Measurements from ENCODE around the gene ABCA2. TPM values are rescaled to one million over a fixed set of nuclear protein-coding genes. Genes with fewer than 3 reads are reported as not detected.

The ABCA2 gene, protein sequence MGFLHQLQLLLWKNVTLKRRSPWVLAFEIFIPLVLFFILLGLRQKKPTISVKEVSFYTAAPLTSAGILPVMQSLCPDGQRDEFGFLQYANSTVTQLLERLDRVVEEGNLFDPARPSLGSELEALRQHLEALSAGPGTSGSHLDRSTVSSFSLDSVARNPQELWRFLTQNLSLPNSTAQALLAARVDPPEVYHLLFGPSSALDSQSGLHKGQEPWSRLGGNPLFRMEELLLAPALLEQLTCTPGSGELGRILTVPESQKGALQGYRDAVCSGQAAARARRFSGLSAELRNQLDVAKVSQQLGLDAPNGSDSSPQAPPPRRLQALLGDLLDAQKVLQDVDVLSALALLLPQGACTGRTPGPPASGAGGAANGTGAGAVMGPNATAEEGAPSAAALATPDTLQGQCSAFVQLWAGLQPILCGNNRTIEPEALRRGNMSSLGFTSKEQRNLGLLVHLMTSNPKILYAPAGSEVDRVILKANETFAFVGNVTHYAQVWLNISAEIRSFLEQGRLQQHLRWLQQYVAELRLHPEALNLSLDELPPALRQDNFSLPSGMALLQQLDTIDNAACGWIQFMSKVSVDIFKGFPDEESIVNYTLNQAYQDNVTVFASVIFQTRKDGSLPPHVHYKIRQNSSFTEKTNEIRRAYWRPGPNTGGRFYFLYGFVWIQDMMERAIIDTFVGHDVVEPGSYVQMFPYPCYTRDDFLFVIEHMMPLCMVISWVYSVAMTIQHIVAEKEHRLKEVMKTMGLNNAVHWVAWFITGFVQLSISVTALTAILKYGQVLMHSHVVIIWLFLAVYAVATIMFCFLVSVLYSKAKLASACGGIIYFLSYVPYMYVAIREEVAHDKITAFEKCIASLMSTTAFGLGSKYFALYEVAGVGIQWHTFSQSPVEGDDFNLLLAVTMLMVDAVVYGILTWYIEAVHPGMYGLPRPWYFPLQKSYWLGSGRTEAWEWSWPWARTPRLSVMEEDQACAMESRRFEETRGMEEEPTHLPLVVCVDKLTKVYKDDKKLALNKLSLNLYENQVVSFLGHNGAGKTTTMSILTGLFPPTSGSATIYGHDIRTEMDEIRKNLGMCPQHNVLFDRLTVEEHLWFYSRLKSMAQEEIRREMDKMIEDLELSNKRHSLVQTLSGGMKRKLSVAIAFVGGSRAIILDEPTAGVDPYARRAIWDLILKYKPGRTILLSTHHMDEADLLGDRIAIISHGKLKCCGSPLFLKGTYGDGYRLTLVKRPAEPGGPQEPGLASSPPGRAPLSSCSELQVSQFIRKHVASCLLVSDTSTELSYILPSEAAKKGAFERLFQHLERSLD (N-terminal part only)
- 25.3 TPM for polyA plus RNA-seq
- long read RNA-seq, donor 1, result 0 reads
- long read RNA-seq, donor 2, partial matches to known transcripts, result 0 of 2 reads
- long read RNA-seq, donor 2, other reads (novel, unspliced or antisense), result 0 of 2 reads
- long read RNA-seq, donor 3, result 0 reads
- long read RNA-seq, donor 4, result 0 reads
- long read RNA-seq, donor 5, full-length matches to known transcripts, result 1 of 1 reads
- long read RNA-seq, donor 5, partial matches to known transcripts, result 0 of 1 reads
- long read RNA-seq, donor 5, other reads (novel, unspliced or antisense), result 0 of 1 reads
- long read RNA-seq, donor 6, full-length matches to known transcripts, result 1 of 1 reads
- long read RNA-seq, donor 6, partial matches to known transcripts, result 0 of 1 reads
- long read RNA-seq, donor 6, other reads (novel, unspliced or antisense), result 0 of 1 reads
- long read RNA-seq, donor 7, result 0 reads
- long read RNA-seq, donor 8, result 0 reads
- long read RNA-seq, donor 9, result 0 reads
- long read RNA-seq, donor 10, result 0 reads
- long read RNA-seq, donor 11, result 0 reads

DNA sequence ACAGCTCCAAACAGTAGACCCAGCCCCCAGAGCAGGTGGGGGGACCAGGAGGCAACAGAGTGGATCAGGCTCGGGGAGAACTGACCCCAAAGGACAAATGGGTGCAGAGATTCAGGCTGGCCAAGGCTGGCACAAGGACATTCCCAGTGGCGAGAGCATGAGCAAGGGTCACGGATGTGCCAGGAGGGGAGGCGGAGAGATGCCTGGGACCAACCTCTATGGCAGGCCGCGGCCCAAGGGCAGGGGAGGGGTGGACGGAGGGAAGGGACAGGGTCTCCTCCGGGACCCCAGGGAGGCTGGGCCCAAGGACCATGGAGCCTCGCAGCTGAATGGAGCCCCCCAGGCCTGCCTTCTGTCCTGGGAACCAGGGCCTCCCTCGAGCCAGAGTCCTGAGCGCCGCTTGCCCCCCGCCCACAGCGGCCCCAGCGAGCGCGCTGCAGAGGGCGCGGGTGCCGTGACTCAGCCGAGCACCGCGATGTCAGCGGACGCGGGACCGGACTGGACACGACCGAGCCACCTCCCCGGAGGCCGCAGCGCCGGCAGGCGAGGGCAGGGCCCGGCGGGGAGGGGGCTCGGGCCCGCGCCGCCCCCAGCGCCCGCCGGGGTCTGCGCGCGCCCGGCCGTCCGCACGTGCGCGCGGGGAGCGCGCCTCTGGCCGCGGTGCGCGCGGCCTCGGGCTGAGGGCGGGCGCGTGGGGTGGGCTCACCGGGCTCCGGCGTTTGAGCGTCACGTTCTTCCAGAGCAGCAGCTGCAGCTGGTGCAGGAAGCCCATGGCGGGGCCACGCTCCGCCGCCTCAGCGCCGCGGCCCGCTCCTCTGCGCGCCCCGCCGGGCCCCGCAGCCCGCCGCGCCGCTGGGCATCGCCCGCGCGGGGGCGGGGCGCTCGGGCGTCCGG, at the start of gene ABCA2:
Gene ABCA2, minus strand, starts transcription at position 869 of the 894 bp plus-strand sequence. Its CDS starts 97 bp downstream, at position 772.
- Histone ChIP-seq H3K4me1 (ENCODE audit: control insufficient read depth, insufficient read depth, low read length) (peaks cover 42% of the 10 kb centered on the region), H3K36me3 (ENCODE audit: control insufficient read depth, insufficient read depth, low read length) (no peaks in the 10 kb centered on the region), H3K9me3 (ENCODE audit: control insufficient read depth, low read depth, low read length) (peaks cover under 1% of the 10 kb centered on the region), H3K27me3 (ENCODE audit: control insufficient read depth, insufficient read depth, low read length) (no peaks in the 10 kb centered on the region), H3K27ac (ENCODE audit: low read length) (no peak within 1 kb of the TSS), H3K4me3 (ENCODE audit: low read length) (peak within 1 kb of the TSS; percentile 53)
- peak in 1 of 2 donors; percentile 33 for DNase-seq
- WGBS (ENCODE audit: insufficient coverage, low lambda C conversion rate), result no CpG with 5 or more reads among the region's 95 CpGs

DNA sequence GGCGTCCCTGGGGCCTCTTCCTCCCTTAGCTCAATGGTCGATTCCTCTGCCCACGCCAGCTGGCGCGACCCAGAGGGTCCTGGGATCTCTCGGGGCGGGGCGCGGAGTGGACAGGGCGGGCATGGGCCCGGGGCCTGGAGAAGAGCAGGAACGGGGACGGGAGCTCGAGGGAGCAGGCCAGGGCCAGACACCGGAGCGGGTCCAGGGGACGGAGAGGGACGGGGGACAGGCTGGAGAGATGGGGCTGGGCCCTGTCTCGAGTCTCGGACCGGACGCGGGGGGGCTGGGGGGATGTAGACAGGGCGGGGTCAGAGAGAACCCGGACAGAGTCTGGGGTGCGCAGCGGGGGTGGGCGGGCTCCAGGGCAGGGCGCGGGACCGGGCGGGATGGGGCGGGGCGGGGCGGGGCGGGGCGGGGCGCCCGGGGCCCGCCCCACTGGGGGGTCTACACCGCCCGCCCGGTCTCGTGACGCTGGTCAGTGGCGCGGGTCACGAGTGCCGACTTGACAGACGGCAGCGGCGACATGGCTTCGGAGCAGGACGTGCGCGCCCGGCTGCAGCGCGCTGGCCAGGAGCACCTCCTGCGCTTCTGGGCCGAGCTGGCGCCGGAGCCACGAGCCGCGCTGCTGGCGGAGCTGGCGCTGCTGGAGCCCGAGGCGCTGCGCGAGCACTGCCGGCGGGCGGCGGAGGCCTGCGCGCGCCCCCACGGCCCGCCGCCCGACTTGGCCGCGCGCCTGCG, 49.1 kb upstream of the ABCA2 start, which contains the start of gene UAP1L1:
Gene UAP1L1, plus strand, starts transcription at position 508 of the 738 bp plus-strand sequence. Its CDS starts 16 bp downstream, at position 524.
- Histone ChIP-seq H3K9me3 (ENCODE audit: control insufficient read depth, low read depth, low read length) (peaks cover 3% of the 10 kb centered on the region), H3K4me3 (ENCODE audit: low read length) (peak within 1 kb of the TSS; percentile 74), H3K27ac (ENCODE audit: low read length) (peak within 1 kb of the TSS; percentile 24), H3K36me3 (ENCODE audit: control insufficient read depth, insufficient read depth, low read length) (peaks cover 25% of the 10 kb centered on the region), H3K4me1 (ENCODE audit: control insufficient read depth, insufficient read depth, low read length) (peaks cover 34% of the 10 kb centered on the region), H3K27me3 (ENCODE audit: control insufficient read depth, insufficient read depth, low read length) (peaks cover 24% of the 10 kb centered on the region)
- no CpG with 5 or more reads among the region's 87 CpGs for WGBS (ENCODE audit: insufficient coverage, low lambda C conversion rate)
- DNase-seq, result peak; percentile 69 to 77

DNA sequence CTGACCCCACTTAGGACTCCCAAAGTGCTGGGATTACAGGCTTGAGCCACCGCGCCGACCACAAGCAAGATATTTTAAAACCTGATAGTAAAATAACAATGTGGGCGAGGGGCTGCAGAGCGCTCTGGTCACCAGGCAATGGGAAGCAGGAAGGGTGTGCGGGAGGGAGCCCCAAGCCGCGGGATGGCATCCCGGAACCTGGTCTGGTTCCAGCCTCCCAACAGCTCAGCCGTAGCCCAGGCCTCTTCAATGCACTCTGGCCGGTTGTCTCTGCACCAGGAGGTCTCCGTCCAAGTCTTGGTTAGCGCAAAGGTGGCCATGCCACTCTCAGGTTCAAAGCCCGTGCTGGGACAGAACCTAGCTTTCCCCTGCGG, 48.6 kb upstream of the ABCA2 start:
- H3K36me3 ChIP-seq (ENCODE audit: control insufficient read depth, insufficient read depth, low read length), result peaks cover 20% of the 10 kb centered on the region
- peaks cover 3% of the 10 kb centered on the region for H3K9me3 ChIP-seq (ENCODE audit: control insufficient read depth, low read depth, low read length)
- DNase-seq, result no peak
- peak overlapping the region; percentile 24 for H3K27ac ChIP-seq (ENCODE audit: low read length)
- H3K4me1 ChIP-seq (ENCODE audit: control insufficient read depth, insufficient read depth, low read length), result peaks cover 34% of the 10 kb centered on the region
- H3K4me3 ChIP-seq (ENCODE audit: low read length), result peak overlapping the region; percentile 41
- WGBS (ENCODE audit: insufficient coverage, low lambda C conversion rate), result no CpG with 5 or more reads among the region's 15 CpGs
- peaks cover 24% of the 10 kb centered on the region for H3K27me3 ChIP-seq (ENCODE audit: control insufficient read depth, insufficient read depth, low read length)

DNA sequence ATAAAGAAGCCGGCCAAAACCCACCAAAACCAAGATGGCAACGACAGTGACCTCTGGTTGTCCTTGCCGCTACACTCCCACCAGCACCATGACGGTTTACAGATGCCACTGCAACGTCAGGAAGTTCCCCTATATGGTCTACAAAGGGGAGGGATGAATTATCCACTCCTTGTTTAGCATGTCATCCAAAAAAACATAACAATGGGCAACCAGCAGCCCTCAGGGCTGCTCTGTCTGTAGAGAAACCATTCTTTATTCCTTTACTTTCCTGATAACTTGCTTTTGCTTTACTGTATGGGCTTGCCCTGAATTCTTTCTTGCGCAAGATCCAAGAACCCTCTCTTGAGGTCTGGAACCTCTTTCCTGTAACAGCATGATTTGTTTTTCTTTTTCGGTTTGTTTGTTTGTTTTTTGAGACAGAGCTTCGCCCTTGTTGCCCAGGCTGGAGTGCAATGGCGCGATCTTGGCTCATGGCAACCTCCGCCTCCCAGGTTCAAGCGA, 47.3 kb upstream of the ABCA2 start:
- Histone ChIP-seq H3K36me3 (ENCODE audit: control insufficient read depth, insufficient read depth, low read length) (peaks cover 12% of the 10 kb centered on the region), H3K27ac (ENCODE audit: low read length) (no peak overlapping the region), H3K27me3 (ENCODE audit: control insufficient read depth, insufficient read depth, low read length) (peaks cover 24% of the 10 kb centered on the region), H3K4me1 (ENCODE audit: control insufficient read depth, insufficient read depth, low read length) (peaks cover 43% of the 10 kb centered on the region), H3K9me3 (ENCODE audit: control insufficient read depth, low read depth, low read length) (peaks cover 6% of the 10 kb centered on the region), H3K4me3 (ENCODE audit: low read length) (no peak overlapping the region)
- no peak for DNase-seq
- WGBS (ENCODE audit: insufficient coverage, low lambda C conversion rate), result 83% methylated on average over 1 of the region's 12 CpGs

DNA sequence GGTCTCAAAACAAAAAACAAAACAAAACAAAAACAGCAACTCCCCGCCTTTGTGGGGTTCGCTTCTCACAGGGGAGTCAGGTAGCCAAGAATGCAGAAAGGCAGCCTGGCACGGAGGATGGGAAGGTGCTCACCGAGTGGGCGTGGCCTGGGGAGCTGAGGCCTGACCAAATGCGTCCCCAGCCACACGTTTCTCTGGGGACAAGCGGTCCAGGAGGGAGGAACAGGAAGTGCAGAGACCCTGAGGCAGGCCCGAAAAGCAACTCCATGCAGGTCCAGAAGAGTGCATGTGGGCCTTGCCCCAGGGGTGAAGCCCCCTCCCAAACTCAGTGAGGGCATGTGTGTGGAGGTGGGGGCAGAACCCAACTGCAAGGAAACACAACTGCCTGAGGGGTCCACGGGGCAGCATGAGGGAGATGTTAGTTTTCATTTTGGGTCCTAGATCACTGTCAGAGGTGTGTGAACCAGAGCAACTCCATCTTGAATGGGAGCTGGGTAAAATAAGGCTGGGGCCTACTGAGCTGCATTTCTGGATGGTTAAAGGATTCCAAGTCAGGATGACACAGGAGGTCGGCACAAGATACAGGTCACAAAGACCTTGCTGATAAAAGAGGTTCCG, 46.7 kb upstream of the ABCA2 start:
- Histone ChIP-seq H3K4me1 (ENCODE audit: control insufficient read depth, insufficient read depth, low read length) (peaks cover 43% of the 10 kb centered on the region), H3K27me3 (ENCODE audit: control insufficient read depth, insufficient read depth, low read length) (peaks cover 23% of the 10 kb centered on the region), H3K9me3 (ENCODE audit: control insufficient read depth, low read depth, low read length) (peaks cover 6% of the 10 kb centered on the region), H3K27ac (ENCODE audit: low read length) (no peak overlapping the region), H3K36me3 (ENCODE audit: control insufficient read depth, insufficient read depth, low read length) (peaks cover 7% of the 10 kb centered on the region), H3K4me3 (ENCODE audit: low read length) (no peak overlapping the region)
- no peak for DNase-seq
- WGBS (ENCODE audit: insufficient coverage, low lambda C conversion rate), result no CpG with 5 or more reads among the region's 12 CpGs

DNA sequence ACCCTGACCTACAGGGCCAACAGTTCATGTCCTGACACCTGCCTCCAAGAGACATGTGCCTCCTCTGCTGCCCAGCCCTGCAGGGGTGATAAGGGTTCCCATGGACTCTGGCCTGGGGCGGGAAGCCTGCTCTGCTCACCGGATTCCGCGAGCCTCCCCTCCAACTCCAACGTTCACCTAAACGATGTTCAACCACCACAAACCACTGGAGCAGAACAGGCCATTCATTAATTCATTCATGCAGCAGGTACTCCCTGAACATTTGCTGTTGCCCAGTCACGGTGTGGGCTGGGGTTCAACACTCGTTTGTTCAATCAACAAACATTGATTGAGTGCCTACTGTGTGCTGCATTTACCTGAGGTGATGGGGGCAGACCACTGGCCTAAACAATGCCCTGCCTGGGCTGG, 46.0 kb upstream of the ABCA2 start:
- DNase-seq, result peak; percentile 86 to 92
- Histone ChIP-seq H3K36me3 (ENCODE audit: control insufficient read depth, insufficient read depth, low read length) (no peaks in the 10 kb centered on the region), H3K27me3 (ENCODE audit: control insufficient read depth, insufficient read depth, low read length) (peaks cover 20% of the 10 kb centered on the region), H3K9me3 (ENCODE audit: control insufficient read depth, low read depth, low read length) (peaks cover 6% of the 10 kb centered on the region), H3K4me1 (ENCODE audit: control insufficient read depth, insufficient read depth, low read length) (peaks cover 44% of the 10 kb centered on the region), H3K27ac (ENCODE audit: low read length) (no peak overlapping the region), H3K4me3 (ENCODE audit: low read length) (no peak overlapping the region)
- WGBS (ENCODE audit: insufficient coverage, low lambda C conversion rate), result no CpG with 5 or more reads among the region's 8 CpGs

DNA sequence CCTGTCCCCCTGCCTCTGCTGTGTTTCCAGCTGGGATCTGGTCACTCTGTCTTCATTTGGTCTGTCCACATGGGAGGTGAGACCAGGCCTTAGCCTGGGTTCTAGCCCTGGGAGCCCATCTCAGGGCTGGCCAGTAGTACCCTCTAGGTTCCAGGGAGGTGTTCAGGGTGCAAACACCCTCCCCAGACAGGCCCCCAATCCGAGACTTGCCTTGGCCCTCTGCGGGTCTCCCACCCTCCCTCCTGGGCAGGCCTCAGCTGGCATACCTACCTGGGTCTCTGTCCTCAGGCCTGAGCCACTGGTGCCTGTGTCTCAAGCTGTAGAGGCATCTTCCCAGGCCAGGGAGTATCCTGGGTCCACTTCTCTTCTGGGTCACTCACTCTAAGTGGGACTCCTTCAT, 43.2 kb upstream of the ABCA2 start:
- DNase-seq, result no peak
- H3K9me3 ChIP-seq (ENCODE audit: control insufficient read depth, low read depth, low read length), result peaks cover 3% of the 10 kb centered on the region
- no peaks in the 10 kb centered on the region for H3K36me3 ChIP-seq (ENCODE audit: control insufficient read depth, insufficient read depth, low read length)
- peaks cover 43% of the 10 kb centered on the region for H3K4me1 ChIP-seq (ENCODE audit: control insufficient read depth, insufficient read depth, low read length)
- WGBS (ENCODE audit: insufficient coverage, low lambda C conversion rate), result no CpG with 5 or more reads among the region's 2 CpGs
- H3K4me3 ChIP-seq (ENCODE audit: low read length), result no peak overlapping the region
- peaks cover 4% of the 10 kb centered on the region for H3K27me3 ChIP-seq (ENCODE audit: control insufficient read depth, insufficient read depth, low read length)
- no peak overlapping the region for H3K27ac ChIP-seq (ENCODE audit: low read length)

DNA sequence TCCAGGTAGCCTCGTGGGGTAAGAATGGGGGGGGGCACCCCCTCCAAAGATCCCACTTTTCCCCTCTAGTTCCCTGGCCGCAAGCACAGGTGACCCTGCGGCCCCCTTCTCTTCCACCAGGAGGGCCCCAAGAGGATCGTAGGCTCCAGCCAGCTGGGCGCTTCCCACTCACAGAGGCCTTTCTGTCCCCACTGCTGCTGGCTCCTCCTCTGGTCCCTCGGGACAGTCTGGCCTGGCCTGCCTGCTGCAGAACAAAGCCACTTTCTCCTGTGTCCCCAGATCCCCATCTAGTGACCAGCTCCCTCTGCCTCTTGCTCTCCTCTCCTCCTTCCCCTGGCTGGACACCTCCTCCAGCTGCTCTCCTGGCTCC, 42.9 kb upstream of the ABCA2 start:
- no peaks in the 10 kb centered on the region for H3K36me3 ChIP-seq (ENCODE audit: control insufficient read depth, insufficient read depth, low read length)
- H3K4me1 ChIP-seq (ENCODE audit: control insufficient read depth, insufficient read depth, low read length), result peaks cover 43% of the 10 kb centered on the region
- H3K27ac ChIP-seq (ENCODE audit: low read length), result peak overlapping the region; percentile 60
- peaks cover 4% of the 10 kb centered on the region for H3K27me3 ChIP-seq (ENCODE audit: control insufficient read depth, insufficient read depth, low read length)
- H3K9me3 ChIP-seq (ENCODE audit: control insufficient read depth, low read depth, low read length), result peaks cover 3% of the 10 kb centered on the region
- no CpG with 5 or more reads among the region's 6 CpGs for WGBS (ENCODE audit: insufficient coverage, low lambda C conversion rate)
- no peak for DNase-seq
- peak overlapping the region; percentile 32 for H3K4me3 ChIP-seq (ENCODE audit: low read length)
